OCI-LY3 (cell line): Measurements from ENCODE around the gene MACROD1.

ENCODE experiments used
- H2AFZ ChIP-seq: fragments of 200-600, 300-600 bp; shearing (Covaris generic); 2 replicates; pipeline ENCODE4 v1.6.0; 2014; ENCODE audit warnings: antibody characterized with exemption, low read depth, low read length
- H3K27ac ChIP-seq: fragments of 200-600, 300-600 bp; sonication (generic); 2 replicates; pipeline ENCODE4 v1.5.1; 2014; ENCODE audit warnings: mild to moderate bottlenecking, low read length, moderate library complexity, mixed read lengths
- H3K27me3 ChIP-seq: fragments of 200-600, 300-600 bp; sonication (generic); 2 replicates; pipeline ENCODE4 v1.6.1; 2014; ENCODE audit warnings: low read depth, low read length, mixed read lengths
- H3K36me3 ChIP-seq: fragments of 200-600, 300-600 bp; sonication (generic); replicated peaks from 2 replicates; pipeline ENCODE3; 2014; ENCODE audit warnings: low read depth, low read length, mixed read lengths
- H3K4me1 ChIP-seq: fragments of 300-600, 200-600 bp; sonication (generic); 2 replicates; pipeline ENCODE4 v1.6.1; 2014; ENCODE audit warnings: low read length, mixed read lengths
- H3K4me2 ChIP-seq: fragments of 200-600, 300-600 bp; sonication (generic); 2 replicates; pipeline ENCODE4 v1.6.1; 2014; ENCODE audit warnings: low read length, mixed read lengths
- H3K4me3 ChIP-seq: fragments of 300-600, 200-600 bp; sonication (generic); 2 replicates; pipeline ENCODE4 v1.5.1; 2014; ENCODE audit warnings: antibody characterized with exemption, mild to moderate bottlenecking, low read length, moderate library complexity
- H3K79me2 ChIP-seq: fragments of 300-600, 200-600 bp; shearing (Covaris generic); 2 replicates; pipeline ENCODE4 v1.6.1; 2014; ENCODE audit warnings: mild to moderate bottlenecking, low read length, mixed read lengths
- H3K9ac ChIP-seq: fragments of 300-600, 200-600 bp; shearing (Covaris generic); 2 replicates; pipeline ENCODE4 v1.6.0; 2014; ENCODE audit warnings: mild to moderate bottlenecking, low read length, moderate library complexity
- H3K9me3 ChIP-seq: fragments of 200-600, 300-600 bp; shearing (Covaris generic); 2 replicates; pipeline ENCODE4 v1.6.1; 2014; ENCODE audit warnings: low read length, mixed read lengths; ENCODE audit not compliant: insufficient read depth
- H4K20me1 ChIP-seq: fragments of 200-600, 300-600 bp; sonication (generic); 2 replicates; pipeline ENCODE4 v1.6.1; 2016; ENCODE audit warnings: low read length, mixed read lengths; ENCODE audit not compliant: insufficient read depth
- EZH2phosphoT487 ChIP-seq: fragments of 200-600 bp; shearing (Covaris generic); IDR thresholded peaks from 2 replicates; pipeline ENCODE4 v1.6.1; 2018; ENCODE audit warnings: antibody characterized with exemption, mixed run types, low read depth
- TF ChIP-seq, protein P1 (sequence below): fragments of 200-600, 300-600 bp; sonication (generic); IDR thresholded peaks from 2 replicates; pipeline ENCODE4 v1.5.1; 2014; ENCODE audit warnings: antibody characterized with exemption, low read length, low read depth

Gene MACROD1

GRCh38 chr11:64138398-64138797, 27.5 kb downstream of the MACROD1 start:
- Histone ChIP-seq H3K79me2 (no peaks in the 10 kb centered on the region), H3K9me3 (no peaks in the 10 kb centered on the region), H3K36me3 (no peaks in the 10 kb centered on the region), H3K4me2 (no peak overlapping the region), H3K4me3 (no peak overlapping the region), H3K4me1 (peaks cover 14% of the 10 kb centered on the region), H3K27ac (no peak overlapping the region), H3K9ac (no peak overlapping the region), H2AFZ (no peak overlapping the region), H3K27me3 (no peaks in the 10 kb centered on the region), H4K20me1 (peaks cover 6% of the 10 kb centered on the region)
- TF ChIP-seq EZH2phosphoT487: no peak
- TF ChIP-seq, protein P1, sequence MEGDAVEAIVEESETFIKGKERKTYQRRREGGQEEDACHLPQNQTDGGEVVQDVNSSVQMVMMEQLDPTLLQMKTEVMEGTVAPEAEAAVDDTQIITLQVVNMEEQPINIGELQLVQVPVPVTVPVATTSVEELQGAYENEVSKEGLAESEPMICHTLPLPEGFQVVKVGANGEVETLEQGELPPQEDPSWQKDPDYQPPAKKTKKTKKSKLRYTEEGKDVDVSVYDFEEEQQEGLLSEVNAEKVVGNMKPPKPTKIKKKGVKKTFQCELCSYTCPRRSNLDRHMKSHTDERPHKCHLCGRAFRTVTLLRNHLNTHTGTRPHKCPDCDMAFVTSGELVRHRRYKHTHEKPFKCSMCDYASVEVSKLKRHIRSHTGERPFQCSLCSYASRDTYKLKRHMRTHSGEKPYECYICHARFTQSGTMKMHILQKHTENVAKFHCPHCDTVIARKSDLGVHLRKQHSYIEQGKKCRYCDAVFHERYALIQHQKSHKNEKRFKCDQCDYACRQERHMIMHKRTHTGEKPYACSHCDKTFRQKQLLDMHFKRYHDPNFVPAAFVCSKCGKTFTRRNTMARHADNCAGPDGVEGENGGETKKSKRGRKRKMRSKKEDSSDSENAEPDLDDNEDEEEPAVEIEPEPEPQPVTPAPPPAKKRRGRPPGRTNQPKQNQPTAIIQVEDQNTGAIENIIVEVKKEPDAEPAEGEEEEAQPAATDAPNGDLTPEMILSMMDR: no peak

DNA sequence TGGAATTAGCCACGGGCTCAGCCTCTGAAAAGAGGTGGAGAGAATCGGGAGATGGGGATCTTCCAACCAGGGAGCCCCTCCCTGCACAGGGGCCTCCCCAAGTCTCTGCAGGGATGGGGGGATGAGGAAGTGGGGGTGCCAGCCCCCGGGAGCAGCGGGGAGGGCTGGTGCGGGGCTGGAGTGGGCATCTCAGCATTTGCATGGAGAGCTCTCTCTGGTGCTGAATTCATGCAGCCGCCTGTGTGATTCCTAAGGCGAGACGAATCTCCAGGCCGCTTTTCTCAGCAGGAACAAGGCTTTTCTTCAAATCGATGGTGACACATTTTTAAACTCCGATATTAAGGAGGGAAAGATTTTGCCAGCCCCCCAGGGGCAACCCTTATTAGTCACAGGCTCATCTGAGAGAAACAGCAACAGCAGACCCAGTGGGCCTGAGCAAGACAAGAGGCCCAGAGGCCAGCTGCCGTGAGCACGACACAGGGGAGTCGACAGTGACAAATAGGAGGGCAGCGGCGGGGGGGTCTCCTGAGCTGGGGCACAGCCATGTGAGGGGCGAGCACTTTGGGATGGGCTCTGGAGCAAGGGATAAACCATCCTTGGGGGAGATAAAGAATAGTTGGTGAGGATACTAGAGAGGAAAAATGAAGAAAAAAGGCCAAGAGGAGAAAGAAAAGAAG, 29.0 kb downstream of the MACROD1 start:
- Histone ChIP-seq H3K27me3 (no peaks in the 10 kb centered on the region), H3K27ac (no peak overlapping the region), H3K36me3 (no peaks in the 10 kb centered on the region), H3K9ac (no peak overlapping the region), H3K4me2 (no peak overlapping the region), H3K4me3 (no peak overlapping the region), H3K4me1 (peaks cover 12% of the 10 kb centered on the region), H2AFZ (no peak overlapping the region), H4K20me1 (peaks cover 8% of the 10 kb centered on the region), H3K79me2 (no peaks in the 10 kb centered on the region), H3K9me3 (no peaks in the 10 kb centered on the region)
- TF ChIP-seq, protein P1: no peak
- TF ChIP-seq EZH2phosphoT487: no peak

- H3K4me1 ChIP-seq: peaks cover 22% of the 10 kb centered on the region
- no peak for TF ChIP-seq EZH2phosphoT487
- TF ChIP-seq, protein P1: no peak
- H3K4me2 ChIP-seq: no peak overlapping the region
- H3K36me3 ChIP-seq: no peaks in the 10 kb centered on the region
- H2AFZ ChIP-seq: no peak overlapping the region
- H3K4me3 ChIP-seq: no peak overlapping the region
- H3K27ac ChIP-seq: no peak overlapping the region
- no peaks in the 10 kb centered on the region for H3K9me3 ChIP-seq
- H3K79me2 ChIP-seq: no peaks in the 10 kb centered on the region
- H4K20me1 ChIP-seq: peaks cover 8% of the 10 kb centered on the region
- H3K9ac ChIP-seq: no peak overlapping the region
- no peaks in the 10 kb centered on the region for H3K27me3 ChIP-seq
Observed at GRCh38 chr11:64135711-64136110, 30.2 kb downstream of the MACROD1 start.

DNA sequence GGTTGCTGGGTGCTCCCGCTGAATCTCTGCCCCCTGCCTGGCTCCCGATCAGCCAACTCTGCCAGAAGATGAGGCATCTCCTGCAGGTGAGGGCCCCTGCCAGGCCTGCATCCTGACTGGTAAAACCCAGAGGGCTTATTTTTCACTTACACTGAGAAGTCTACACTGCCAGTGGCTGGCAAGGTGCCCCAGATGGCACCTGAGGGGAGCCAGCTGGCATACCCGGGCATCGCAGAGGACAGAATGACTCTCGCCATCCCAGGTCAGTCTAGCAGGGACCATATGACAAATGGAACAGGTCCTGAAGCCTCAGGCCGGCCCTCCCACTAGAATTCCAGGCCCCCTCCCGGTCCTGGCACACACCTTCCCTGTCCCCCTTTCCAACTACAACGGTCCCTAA, 30.9 kb downstream of the MACROD1 start:
- no peaks in the 10 kb centered on the region for H3K36me3 ChIP-seq
- H3K4me1 ChIP-seq: peaks cover 25% of the 10 kb centered on the region
- no peak overlapping the region for H2AFZ ChIP-seq
- no peaks in the 10 kb centered on the region for H3K27me3 ChIP-seq
- H3K27ac ChIP-seq: no peak overlapping the region
- no peak overlapping the region for H3K4me2 ChIP-seq
- H3K9ac ChIP-seq: no peak overlapping the region
- H3K4me3 ChIP-seq: no peak overlapping the region
- no peaks in the 10 kb centered on the region for H3K9me3 ChIP-seq
- peaks cover 8% of the 10 kb centered on the region for H4K20me1 ChIP-seq
- no peaks in the 10 kb centered on the region for H3K79me2 ChIP-seq
- TF ChIP-seq, protein P1: no peak
- TF ChIP-seq EZH2phosphoT487: no peak
